Measurements from ENCODE around the gene DIS3L2.
"Not testable (repeated sequence)": the region's sequence is repeated elsewhere in the genome, so short reads cannot be mapped to it uniquely, and the experiment has no call there.

The DIS3L2 gene

GRCh38 chr2:231928481-231928880 lies 33.0 kb upstream of the DIS3L2 start:
- no peak for DNase-seq (ENCODE audit: low read depth in 2 of 2)

GRCh38 chr2:231928901-231929725 lies 32.4 kb upstream of the DIS3L2 start:
- no peak for DNase-seq (ENCODE audit: low read depth in 2 of 2)

GRCh38 chr2:231929961-231930592 lies 31.4 kb upstream of the DIS3L2 start:
- no peak for DNase-seq (ENCODE audit: low read depth in 2 of 2)

DNA sequence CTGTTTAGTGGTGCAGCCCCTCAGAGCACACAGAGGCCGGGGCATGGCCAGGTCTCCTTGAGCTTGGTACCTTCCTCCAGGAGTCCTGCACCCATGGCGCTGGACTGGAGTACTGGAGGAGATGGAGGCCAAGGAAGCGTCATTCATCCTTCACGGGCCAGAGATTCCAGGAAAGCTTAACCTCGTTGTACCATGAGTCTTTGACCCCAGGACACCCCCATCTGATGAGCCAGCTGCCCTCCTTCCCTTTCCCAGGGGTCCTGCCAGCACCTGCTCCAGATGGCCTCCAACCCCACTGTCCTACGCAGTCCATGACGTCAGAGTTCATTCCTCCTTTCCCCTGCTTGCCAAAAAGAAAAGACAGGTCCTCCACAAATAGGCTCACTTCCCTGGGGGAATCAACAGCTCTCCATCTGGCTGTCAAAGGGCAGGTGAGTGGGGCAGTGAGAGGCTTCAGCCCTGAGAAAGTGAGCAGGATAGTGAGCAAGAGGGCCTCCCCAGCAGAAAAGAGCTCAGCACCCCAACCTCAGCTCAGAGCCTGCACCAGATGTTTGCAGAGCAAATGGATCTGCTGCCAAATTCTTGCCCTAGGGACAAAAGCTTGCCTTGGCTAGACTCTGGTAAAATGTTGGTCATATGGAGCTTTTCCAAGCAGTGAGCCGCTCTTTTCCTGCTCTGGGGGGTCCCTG lies 30.8 kb upstream of the DIS3L2 start:
- no peak for DNase-seq (ENCODE audit: low read depth in 2 of 2)

- DNase-seq (ENCODE audit: low read depth in 2 of 2): no peak
Measured at GRCh38 chr2:231931481-231931915, 30.0 kb upstream of the DIS3L2 start.

GRCh38 chr2:231932711-231932970 lies 28.9 kb upstream of the DIS3L2 start:
- DNase-seq (ENCODE audit: low read depth in 2 of 2): no peak

DNA sequence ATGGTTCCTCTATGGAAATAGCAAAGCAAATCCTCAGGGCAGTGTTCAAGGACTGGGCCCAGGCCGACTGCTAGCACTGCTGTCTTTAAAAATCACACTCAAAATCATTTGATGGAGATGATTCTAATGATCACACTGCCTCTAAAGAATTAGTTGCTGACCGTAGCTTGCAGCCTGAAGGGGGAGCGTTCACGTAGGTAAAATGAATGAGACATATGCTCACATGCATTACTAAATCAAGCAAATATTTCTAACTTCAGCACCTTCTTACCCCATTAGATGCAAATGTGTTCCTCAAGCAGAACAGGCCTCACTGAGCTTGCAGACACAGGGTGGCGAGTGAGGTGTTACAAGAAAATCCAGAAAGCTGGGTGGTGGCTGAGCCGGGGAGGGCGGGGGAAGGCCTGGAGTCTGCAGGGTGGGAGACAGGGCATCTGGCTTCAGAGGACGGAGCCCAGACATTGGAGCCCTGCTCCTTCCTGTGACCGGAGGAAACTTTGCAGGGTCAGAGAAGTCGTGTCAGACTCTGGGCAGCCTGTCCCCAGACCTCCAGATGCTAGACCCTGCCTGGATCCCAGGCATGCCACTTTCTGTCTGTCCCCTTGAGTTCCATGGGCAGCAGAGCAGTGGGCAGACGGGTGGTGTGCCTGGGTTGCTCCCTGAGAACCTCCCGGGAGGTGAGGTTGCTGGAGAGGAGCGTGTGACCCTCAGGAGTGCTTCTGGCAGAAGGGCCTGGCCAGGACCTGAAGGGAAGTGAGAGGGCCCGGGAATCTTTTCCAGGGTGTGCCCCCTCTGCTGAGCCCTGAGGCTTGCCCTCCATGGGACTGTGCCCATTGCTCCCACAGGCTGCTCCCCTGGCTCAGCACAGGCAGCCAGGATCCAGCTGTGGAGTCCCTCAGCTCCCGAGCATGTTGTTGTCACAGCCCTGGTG lies 28.3 kb upstream of the DIS3L2 start:
- no peak for DNase-seq (ENCODE audit: low read depth in 2 of 2)

DNA sequence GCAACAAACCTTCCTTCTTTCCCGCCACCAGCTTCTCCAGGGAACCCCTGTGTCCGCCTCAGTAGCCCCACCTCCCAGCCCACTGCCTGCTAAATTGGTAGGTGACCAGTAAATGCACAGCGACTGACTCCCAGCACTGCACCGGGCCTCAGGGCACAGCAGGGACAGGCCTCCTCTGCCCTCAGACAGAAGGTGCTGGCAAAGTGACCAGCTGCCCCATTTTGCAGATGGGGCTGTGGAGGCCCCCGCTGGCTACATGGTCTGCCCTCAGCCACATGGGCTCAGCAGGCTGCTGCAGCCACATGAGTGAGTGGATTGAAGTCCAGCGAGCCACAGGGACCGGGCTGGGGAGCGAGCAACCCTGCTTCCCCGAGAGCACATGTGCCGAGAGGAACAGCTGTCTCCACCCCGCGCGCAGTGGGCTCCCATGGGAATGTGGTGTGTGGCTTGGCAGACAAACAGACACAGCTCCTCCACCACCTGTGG lies 27.6 kb upstream of the DIS3L2 start:
- DNase-seq (ENCODE audit: low read depth in 2 of 2): no peak

DNA sequence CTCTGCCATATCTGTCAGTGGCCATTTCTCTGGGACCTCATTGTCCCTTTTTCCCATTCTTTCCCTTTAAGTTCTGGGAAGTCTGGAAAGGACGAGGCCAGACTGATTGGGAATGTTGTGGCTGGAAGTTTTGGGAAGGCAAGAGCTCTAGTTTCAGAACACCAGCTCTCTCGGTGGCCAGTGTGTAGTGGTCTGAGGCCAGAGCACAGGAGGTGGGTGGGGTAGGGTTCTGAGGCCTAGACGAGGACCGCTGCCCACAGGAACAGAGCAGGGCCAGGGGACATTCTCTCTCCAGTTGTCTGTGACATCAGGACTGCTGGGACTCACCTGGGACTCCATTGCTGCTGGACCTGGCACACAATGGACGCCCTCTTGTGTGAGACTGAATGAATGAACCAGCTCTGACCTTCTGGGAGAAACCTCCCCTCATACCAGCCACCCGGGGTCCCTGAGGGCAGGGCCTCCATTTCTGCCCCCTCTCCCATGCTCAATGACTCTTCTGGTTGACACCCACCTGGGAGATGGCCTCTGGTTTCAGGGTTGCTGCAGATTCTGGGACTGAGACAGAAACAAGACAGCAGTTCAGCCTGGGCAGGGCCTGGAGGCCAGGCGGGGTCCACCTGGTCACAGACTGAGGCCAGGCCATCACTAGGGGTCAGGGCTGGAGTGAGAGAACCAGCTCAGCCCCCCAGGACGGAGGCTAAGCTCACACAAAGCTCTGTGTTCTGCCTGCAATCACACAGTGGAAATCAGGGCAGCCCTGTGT lies 26.9 kb upstream of the DIS3L2 start:
- no peak for DNase-seq (ENCODE audit: low read depth in 2 of 2)

GRCh38 chr2:231935207-231935524 lies 26.3 kb upstream of the DIS3L2 start:
- no peak for DNase-seq (ENCODE audit: low read depth in 2 of 2)

GRCh38 chr2:231935815-231936214 lies 25.7 kb upstream of the DIS3L2 start:
- DNase-seq (ENCODE audit: low read depth in 2 of 2): no peak

DNA sequence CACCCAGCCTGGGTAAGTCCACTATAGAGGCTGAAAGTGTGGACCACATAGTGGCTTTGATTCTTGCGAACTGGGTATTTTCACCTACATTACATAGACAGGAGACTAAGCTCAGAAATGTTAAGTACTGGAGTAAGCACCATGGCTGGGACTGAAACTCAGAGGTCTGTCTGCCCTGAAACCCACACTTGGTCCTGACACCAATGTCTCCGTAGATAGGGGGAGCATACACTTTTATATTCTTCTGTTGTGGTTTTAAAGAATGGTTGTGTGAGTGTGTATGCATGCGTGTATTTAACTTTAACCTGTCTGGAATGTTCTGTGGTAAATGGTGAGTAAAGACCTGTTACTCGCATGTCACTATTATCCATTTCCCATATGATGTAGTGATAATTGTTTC lies 25.0 kb upstream of the DIS3L2 start:
- no peak for DNase-seq (ENCODE audit: low read depth in 2 of 2)

GRCh38 chr2:231937057-231937456 lies 24.5 kb upstream of the DIS3L2 start:
- DNase-seq (ENCODE audit: low read depth in 2 of 2): no peak

- no peak for DNase-seq (ENCODE audit: low read depth in 2 of 2)
Measured at GRCh38 chr2:231939022-231939421, 22.5 kb upstream of the DIS3L2 start.

GRCh38 chr2:231940795-231941194 lies 20.7 kb upstream of the DIS3L2 start:
- DNase-seq (ENCODE audit: low read depth in 2 of 2): no peak

DNA sequence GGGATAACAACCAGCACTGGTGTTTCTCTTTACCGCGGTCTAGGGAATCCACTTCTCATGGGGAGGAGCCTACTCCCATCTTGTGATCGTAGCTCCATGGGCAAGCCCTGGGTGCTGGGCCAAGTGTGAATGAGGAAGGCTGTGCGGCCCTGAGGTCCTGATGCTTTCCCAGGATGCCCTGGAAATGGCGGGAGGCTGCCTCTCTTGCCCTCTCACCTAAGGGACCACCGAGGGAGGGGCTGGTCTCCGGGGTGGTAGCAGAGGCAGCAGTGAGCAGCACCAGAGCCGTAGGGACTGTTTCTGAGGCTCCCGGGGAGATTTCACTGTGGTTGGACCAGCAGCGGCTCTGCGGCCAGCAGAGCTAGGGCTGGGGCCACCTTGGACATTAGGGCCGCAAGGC lies 19.8 kb upstream of the DIS3L2 start:
- DNase-seq (ENCODE audit: low read depth in 2 of 2): no peak

DNA sequence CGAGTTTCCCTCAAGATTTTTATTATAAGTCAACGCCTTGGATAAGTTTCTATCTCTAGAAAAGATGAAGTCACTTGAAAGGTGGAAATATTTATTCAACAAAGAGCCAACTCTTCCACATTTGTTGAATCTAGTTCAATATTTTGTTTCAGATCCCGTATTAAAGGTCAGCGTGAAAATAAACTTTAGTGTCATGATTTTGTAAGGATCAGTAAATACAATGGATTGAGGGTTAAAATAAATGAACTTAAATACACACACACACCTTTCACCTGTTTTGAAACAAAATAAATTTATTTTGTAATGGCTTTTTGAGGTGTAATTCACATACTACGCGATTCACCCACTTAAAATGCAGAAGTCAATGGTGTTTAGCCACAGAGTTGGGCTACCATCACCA lies 19.3 kb upstream of the DIS3L2 start:
- DNase-seq (ENCODE audit: low read depth in 2 of 2): no peak

DNA sequence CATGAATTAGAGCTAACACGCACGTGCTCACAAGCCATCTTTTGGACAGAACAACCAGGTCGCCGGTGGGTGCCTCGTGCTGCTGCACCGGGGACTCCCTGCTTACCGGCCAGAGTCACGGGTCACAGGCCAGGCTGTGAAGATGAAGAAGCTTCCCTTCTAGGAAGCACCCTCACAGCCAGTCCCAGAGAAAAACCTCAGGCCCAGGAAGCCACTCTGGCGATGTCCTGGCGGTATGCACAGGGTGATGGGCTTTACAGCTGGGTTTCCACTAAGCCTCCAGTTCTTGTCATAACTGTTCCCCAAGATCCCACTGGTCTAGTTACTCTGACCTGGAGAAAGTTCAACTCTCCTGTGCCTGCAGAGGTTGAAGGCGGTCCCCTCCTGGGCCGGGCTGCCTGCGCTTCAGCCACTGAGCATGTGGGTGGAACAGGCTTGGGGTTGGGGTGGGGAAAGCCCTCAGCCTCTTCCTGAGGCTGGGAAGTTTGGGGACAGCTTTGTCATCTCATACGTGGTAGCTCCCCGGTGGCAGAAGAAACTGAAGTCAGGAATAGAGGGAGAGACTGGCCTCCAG lies 15.2 kb upstream of the DIS3L2 start:
- no peak for DNase-seq (ENCODE audit: low read depth in 2 of 2)

GRCh38 chr2:231947112-231947511 lies 14.4 kb upstream of the DIS3L2 start:
- DNase-seq (ENCODE audit: low read depth in 2 of 2): not testable (repeated sequence)

DNA sequence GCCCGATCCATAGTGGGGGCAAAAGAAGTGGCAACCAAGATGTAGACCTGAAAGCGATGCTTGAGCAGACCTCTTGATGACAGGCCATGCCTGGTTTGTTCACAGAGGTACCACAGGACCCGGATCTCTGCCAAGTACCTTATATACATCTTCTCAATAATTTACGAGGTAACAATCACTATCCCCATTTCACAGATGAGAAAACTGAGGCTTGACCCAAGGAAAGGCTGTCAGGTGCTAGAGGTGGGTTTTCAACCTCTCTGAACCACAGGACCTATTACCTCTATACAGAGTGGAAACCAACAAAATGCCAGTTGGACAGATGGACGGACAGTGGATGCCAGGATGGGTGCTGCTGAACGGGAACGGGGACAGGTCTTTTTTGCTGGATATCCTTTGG lies 13.8 kb upstream of the DIS3L2 start:
- DNase-seq (ENCODE audit: low read depth in 2 of 2): no peak

Data from stimulated activated CD4-positive, alpha-beta T cell treated with anti-CD3 and anti-CD28 coated beads, Interleukin-1b, Interleukin-23, amount 100 ng/mL, for 1 hour (primary cell).